ENCODE measurements around the gene SIRT5.

GRCh38 chr6:13568970-13569369, 5.4 kb upstream of the SIRT5 start:
- TF ChIP-seq CTCF (IDR thresholded peaks at IDR 0.05), result no peak
- no peak for TF ChIP-seq POLR2A (IDR thresholded peaks at IDR 0.05)

All from uterus (tissue), 2 donors.